Measurements from ENCODE around the gene ZSCAN32.

The ZSCAN32 gene

GRCh38 chr16:3377917-3378316 is 22.9 kb downstream of the ZSCAN32 start:
- TF ChIP-seq, protein P1, sequence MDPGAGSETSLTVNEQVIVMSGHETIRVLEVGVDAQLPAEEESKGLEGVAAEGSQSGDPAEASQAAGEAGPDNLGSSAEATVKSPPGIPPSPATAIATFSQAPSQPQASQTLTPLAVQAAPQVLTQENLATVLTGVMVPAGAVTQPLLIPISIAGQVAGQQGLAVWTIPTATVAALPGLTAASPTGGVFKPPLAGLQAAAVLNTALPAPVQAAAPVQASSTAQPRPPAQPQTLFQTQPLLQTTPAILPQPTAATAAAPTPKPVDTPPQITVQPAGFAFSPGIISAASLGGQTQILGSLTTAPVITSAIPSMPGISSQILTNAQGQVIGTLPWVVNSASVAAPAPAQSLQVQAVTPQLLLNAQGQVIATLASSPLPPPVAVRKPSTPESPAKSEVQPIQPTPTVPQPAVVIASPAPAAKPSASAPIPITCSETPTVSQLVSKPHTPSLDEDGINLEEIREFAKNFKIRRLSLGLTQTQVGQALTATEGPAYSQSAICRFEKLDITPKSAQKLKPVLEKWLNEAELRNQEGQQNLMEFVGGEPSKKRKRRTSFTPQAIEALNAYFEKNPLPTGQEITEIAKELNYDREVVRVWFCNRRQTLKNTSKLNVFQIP (CRISPR knock-in tag; IDR thresholded peaks at IDR 0.05; ENCODE audit: borderline replicate concordance, low read depth), result no peak
- TF ChIP-seq, protein P2, sequence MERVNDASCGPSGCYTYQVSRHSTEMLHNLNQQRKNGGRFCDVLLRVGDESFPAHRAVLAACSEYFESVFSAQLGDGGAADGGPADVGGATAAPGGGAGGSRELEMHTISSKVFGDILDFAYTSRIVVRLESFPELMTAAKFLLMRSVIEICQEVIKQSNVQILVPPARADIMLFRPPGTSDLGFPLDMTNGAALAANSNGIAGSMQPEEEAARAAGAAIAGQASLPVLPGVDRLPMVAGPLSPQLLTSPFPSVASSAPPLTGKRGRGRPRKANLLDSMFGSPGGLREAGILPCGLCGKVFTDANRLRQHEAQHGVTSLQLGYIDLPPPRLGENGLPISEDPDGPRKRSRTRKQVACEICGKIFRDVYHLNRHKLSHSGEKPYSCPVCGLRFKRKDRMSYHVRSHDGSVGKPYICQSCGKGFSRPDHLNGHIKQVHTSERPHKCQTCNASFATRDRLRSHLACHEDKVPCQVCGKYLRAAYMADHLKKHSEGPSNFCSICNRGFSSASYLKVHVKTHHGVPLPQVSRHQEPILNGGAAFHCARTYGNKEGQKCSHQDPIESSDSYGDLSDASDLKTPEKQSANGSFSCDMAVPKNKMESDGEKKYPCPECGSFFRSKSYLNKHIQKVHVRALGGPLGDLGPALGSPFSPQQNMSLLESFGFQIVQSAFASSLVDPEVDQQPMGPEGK (CRISPR knock-in tag; IDR thresholded peaks at IDR 0.05; ENCODE audit: borderline replicate concordance), result no peak
- no peak for TF ChIP-seq TOX (CRISPR knock-in tag; IDR thresholded peaks at IDR 0.05; ENCODE audit: borderline replicate concordance)
- TF ChIP-seq ZNF565 (CRISPR knock-in tag; conservative IDR thresholded peaks at IDR 0.05; ENCODE audit: low read depth), result no peak
- no peak for TF ChIP-seq ARNTL (CRISPR knock-in tag; IDR thresholded peaks at IDR 0.05; ENCODE audit: borderline replicate concordance, low read depth)
- TF ChIP-seq RARB (CRISPR knock-in tag; IDR thresholded peaks at IDR 0.05), result no peak
- TF ChIP-seq PPARA (CRISPR knock-in tag; IDR thresholded peaks at IDR 0.05; ENCODE audit: borderline replicate concordance), result no peak
- ATAC-seq, result no peak

DNA sequence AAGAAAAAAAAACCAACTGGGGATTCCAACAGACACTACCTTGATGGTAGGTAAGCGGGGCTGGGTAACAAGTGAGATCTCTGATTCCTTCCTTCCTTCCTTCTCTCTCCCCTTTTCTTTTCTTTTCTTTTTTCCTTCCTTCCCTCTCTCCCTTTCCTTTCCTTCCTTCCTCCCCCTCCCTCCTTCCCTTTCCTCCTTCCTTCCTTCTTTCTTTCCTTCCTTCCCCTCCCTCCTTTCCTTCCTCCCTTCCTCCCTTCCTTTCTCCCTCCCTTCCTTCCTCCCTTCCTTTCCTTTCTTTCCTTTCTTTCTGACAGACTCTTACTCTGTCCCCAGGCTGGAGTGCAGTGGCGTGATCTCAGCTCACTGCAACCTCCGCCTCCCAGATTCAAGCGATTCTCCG is 25.1 kb downstream of the ZSCAN32 start:
- TF ChIP-seq CSDC2 (CRISPR knock-in tag; IDR thresholded peaks at IDR 0.05) (no peak), ISL1 (CRISPR knock-in tag; IDR thresholded peaks at IDR 0.05) (no peak), ZC3H10 (CRISPR knock-in tag; IDR thresholded peaks at IDR 0.05) (no peak), SNAI2 (CRISPR knock-in tag; IDR thresholded peaks at IDR 0.05) (no peak), TOX (CRISPR knock-in tag; IDR thresholded peaks at IDR 0.05; ENCODE audit: borderline replicate concordance) (no peak), BACH2 (CRISPR knock-in tag; IDR thresholded peaks at IDR 0.05; ENCODE audit: borderline replicate concordance) (no peak), TCF4 (CRISPR knock-in tag; IDR thresholded peaks at IDR 0.05; ENCODE audit: borderline replicate concordance) (no peak), GLIS3 (CRISPR knock-in tag; IDR thresholded peaks at IDR 0.05) (no peak), ZNF565 (CRISPR knock-in tag; conservative IDR thresholded peaks at IDR 0.05; ENCODE audit: low read depth) (no peak), ZNF70 (CRISPR knock-in tag; IDR thresholded peaks at IDR 0.05) (no peak), ARNTL (CRISPR knock-in tag; IDR thresholded peaks at IDR 0.05; ENCODE audit: borderline replicate concordance, low read depth) (no peak), PPARA (CRISPR knock-in tag; IDR thresholded peaks at IDR 0.05; ENCODE audit: borderline replicate concordance) (no peak), ZNF8 (CRISPR knock-in tag; IDR thresholded peaks at IDR 0.05) (no peak), CREB5 (CRISPR knock-in tag; IDR thresholded peaks at IDR 0.05; ENCODE audit: low read depth) (no peak)
- TF ChIP-seq, protein P2 (CRISPR knock-in tag; IDR thresholded peaks at IDR 0.05; ENCODE audit: borderline replicate concordance), result no peak
- TF ChIP-seq, protein P3, sequence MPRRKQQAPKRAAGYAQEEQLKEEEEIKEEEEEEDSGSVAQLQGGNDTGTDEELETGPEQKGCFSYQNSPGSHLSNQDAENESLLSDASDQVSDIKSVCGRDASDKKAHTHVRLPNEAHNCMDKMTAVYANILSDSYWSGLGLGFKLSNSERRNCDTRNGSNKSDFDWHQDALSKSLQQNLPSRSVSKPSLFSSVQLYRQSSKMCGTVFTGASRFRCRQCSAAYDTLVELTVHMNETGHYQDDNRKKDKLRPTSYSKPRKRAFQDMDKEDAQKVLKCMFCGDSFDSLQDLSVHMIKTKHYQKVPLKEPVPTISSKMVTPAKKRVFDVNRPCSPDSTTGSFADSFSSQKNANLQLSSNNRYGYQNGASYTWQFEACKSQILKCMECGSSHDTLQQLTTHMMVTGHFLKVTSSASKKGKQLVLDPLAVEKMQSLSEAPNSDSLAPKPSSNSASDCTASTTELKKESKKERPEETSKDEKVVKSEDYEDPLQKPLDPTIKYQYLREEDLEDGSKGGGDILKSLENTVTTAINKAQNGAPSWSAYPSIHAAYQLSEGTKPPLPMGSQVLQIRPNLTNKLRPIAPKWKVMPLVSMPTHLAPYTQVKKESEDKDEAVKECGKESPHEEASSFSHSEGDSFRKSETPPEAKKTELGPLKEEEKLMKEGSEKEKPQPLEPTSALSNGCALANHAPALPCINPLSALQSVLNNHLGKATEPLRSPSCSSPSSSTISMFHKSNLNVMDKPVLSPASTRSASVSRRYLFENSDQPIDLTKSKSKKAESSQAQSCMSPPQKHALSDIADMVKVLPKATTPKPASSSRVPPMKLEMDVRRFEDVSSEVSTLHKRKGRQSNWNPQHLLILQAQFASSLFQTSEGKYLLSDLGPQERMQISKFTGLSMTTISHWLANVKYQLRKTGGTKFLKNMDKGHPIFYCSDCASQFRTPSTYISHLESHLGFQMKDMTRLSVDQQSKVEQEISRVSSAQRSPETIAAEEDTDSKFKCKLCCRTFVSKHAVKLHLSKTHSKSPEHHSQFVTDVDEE (CRISPR knock-in tag; IDR thresholded peaks at IDR 0.05), result no peak
- TF ChIP-seq, protein P1 (CRISPR knock-in tag; IDR thresholded peaks at IDR 0.05; ENCODE audit: borderline replicate concordance, low read depth), result no peak
- ATAC-seq, result no peak
